Mesothelial cell of epicardium (in vitro differentiated cells): ENCODE measurements around the gene HIGD1C. TPM values are rescaled to one million over a fixed set of nuclear protein-coding genes. Genes with fewer than 3 reads are reported as not detected.

ENCODE experiments used
- DNase-seq, 2 experiments: peaks; one replicate each; pipeline ENCODE4 v3.0.0; 2021; ENCODE audit warnings: low spot score in 2 of 2; ENCODE audit not compliant: unreplicated experiment in 2 of 2
- H3K27ac Mint-ChIP-seq: 2 replicates; pipeline ENCODE4 v1.8.0; 2021; ENCODE audit warnings: mixed read lengths
- H3K27me3 Mint-ChIP-seq: 2 replicates; pipeline ENCODE4 v1.8.0; 2021; ENCODE audit warnings: low read depth, mixed read lengths
- H3K36me3 Mint-ChIP-seq: 2 replicates; pipeline ENCODE4 v1.8.0; 2021; ENCODE audit warnings: mixed read lengths
- H3K4me1 Mint-ChIP-seq: 2 replicates; pipeline ENCODE4 v1.8.0; 2021; ENCODE audit warnings: mixed read lengths
- H3K4me3 Mint-ChIP-seq: 2 replicates; pipeline ENCODE4 v1.8.0; 2021; ENCODE audit warnings: mild to moderate bottlenecking, moderate library complexity, mixed read lengths
- H3K9me3 Mint-ChIP-seq: 2 replicates; pipeline ENCODE4 v1.8.0; 2021; ENCODE audit warnings: mixed read lengths
- CTCF ChIP-seq: fragments of 200-600 bp; sonication (generic); IDR thresholded peaks from one replicate; pipeline ENCODE4 v1.5.0; 2021; ENCODE audit warnings: antibody characterized with exemption; ENCODE audit not compliant: unreplicated experiment
- total RNA-seq: library from RNA; stranded (reverse); gene quantifications from 3 replicates; pipeline ENCODE4 v1.2.1, GENCODE V29; 2021

The HIGD1C gene
- total RNA-seq, 1 donor from 2014 or later: not detected

- no peak for TF ChIP-seq CTCF
- no peaks in the 10 kb centered on the region for H3K9me3 Mint-ChIP-seq
- H3K4me3 Mint-ChIP-seq: no peak overlapping the region
- no peaks in the 10 kb centered on the region for H3K27me3 Mint-ChIP-seq
- H3K27ac Mint-ChIP-seq: peak overlapping the region; percentile 95
- H3K36me3 Mint-ChIP-seq: peaks cover 27% of the 10 kb centered on the region
- H3K4me1 Mint-ChIP-seq: peaks cover 52% of the 10 kb centered on the region
- no peak for DNase-seq
These were observed 17.1 kb upstream of the HIGD1C start for GRCh38 chr12:50934981-50935807.

GRCh38 chr12:50936821-50937530 is 15.4 kb upstream of the HIGD1C start:
- no peaks in the 10 kb centered on the region for H3K27me3 Mint-ChIP-seq
- H3K4me3 Mint-ChIP-seq: no peak overlapping the region
- H3K27ac Mint-ChIP-seq: peak overlapping the region; percentile 48
- peaks cover 18% of the 10 kb centered on the region for H3K36me3 Mint-ChIP-seq
- no peaks in the 10 kb centered on the region for H3K9me3 Mint-ChIP-seq
- no peak for DNase-seq
- no peak for TF ChIP-seq CTCF
- peaks cover 42% of the 10 kb centered on the region for H3K4me1 Mint-ChIP-seq

GRCh38 chr12:50937653-50938052 is 14.7 kb upstream of the HIGD1C start:
- Mint-ChIP-seq H3K27me3 (no peaks in the 10 kb centered on the region), H3K27ac (no peak overlapping the region), H3K9me3 (no peaks in the 10 kb centered on the region), H3K4me1 (peaks cover 35% of the 10 kb centered on the region), H3K4me3 (no peak overlapping the region), H3K36me3 (peaks cover 18% of the 10 kb centered on the region)
- DNase-seq: no peak
- TF ChIP-seq CTCF: no peak

GRCh38 chr12:50947933-50948626 is 4.3 kb upstream of the HIGD1C start:
- no peak overlapping the region for H3K27ac Mint-ChIP-seq
- peaks cover 3% of the 10 kb centered on the region for H3K9me3 Mint-ChIP-seq
- no peak overlapping the region for H3K4me3 Mint-ChIP-seq
- peaks cover 17% of the 10 kb centered on the region for H3K36me3 Mint-ChIP-seq
- TF ChIP-seq CTCF: no peak
- DNase-seq: no peak
- no peaks in the 10 kb centered on the region for H3K27me3 Mint-ChIP-seq
- no peaks in the 10 kb centered on the region for H3K4me1 Mint-ChIP-seq

GRCh38 chr12:50948798-50949197 is 3.5 kb upstream of the HIGD1C start:
- no peak for TF ChIP-seq CTCF
- no peak for DNase-seq
- Mint-ChIP-seq H3K27ac (no peak overlapping the region), H3K36me3 (peaks cover 16% of the 10 kb centered on the region), H3K4me3 (no peak overlapping the region), H3K27me3 (no peaks in the 10 kb centered on the region), H3K9me3 (peaks cover 3% of the 10 kb centered on the region), H3K4me1 (no peaks in the 10 kb centered on the region)
